Neural cell (in vitro differentiated cells): ENCODE results near the gene SYT1.

ENCODE experiments used
- CTCF ChIP-seq: fragments of 450-650 bp; IDR thresholded peaks from 2 replicates; pipeline ENCODE4 v1.5.1; 2014; ENCODE audit warnings: antibody characterized with exemption, mild to moderate bottlenecking, moderate library complexity; ENCODE audit not compliant: poor library complexity, severe bottlenecking
- EP300 ChIP-seq: fragments of 450-650 bp; conservative IDR thresholded peaks from 2 replicates; pipeline ENCODE4 v1.6.1; 2014; ENCODE audit warnings: antibody characterized with exemption, mild to moderate bottlenecking, moderate library complexity; ENCODE audit not compliant: poor library complexity, severe bottlenecking
- EZH2 ChIP-seq: fragments of 200-600, 300-800 bp; shearing (Covaris generic), sonication (generic); IDR thresholded peaks from 2 replicates; pipeline ENCODE4 v1.6.1; 2014; ENCODE audit warnings: antibody characterized with exemption, low read length, borderline replicate concordance, mild to moderate bottlenecking; ENCODE audit not compliant: insufficient read depth, poor library complexity, severe bottlenecking
- POLR2AphosphoS5 ChIP-seq: IDR thresholded peaks from 2 replicates; pipeline ENCODE4 v1.6.1; 2012
- RAD21 ChIP-seq: fragments of 450-650 bp; conservative IDR thresholded peaks from 2 replicates; pipeline ENCODE4 v1.6.1; 2014; ENCODE audit warnings: antibody characterized with exemption, mild to moderate bottlenecking, moderate library complexity
- REST ChIP-seq: IDR thresholded peaks from 2 replicates; pipeline ENCODE4 v1.6.1; 2012; ENCODE audit warnings: borderline replicate concordance

GRCh38 chr12:79364197-79364596, 499.6 kb downstream of the SYT1 start:
- no peak for TF ChIP-seq CTCF
- no peak for TF ChIP-seq RAD21
- TF ChIP-seq EP300, result no peak
- no peak for TF ChIP-seq EZH2
- no peak for TF ChIP-seq REST
- TF ChIP-seq POLR2AphosphoS5, result no peak
